Pancreas (tissue), 10 donors: ENCODE data around the gene RPS16. TPM values are rescaled to one million over a fixed set of nuclear protein-coding genes. Genes with fewer than 3 reads are reported as not detected.
"Not testable (repeated sequence)": the region's sequence is repeated elsewhere in the genome, so short reads cannot be mapped to it uniquely, and the experiment has no call there.

Source experiments
- ATAC-seq, 4 donors: fragments of 200-7000 bp; cut with Tn5 transposase; one replicate each; pipeline versions ENCODE4 v1.8.0 to v1.9.1; 2020; ENCODE audit warnings: mild to moderate bottlenecking in 4 of 4, moderate library complexity in 4 of 4
- DNase-seq, 6 donors: peaks; one replicate each; pipeline ENCODE4 v3.0.0-alpha.2; 2020
- FAIRE-seq: peaks from 2 replicates; lab custom pipeline; 2012; peaks lifted over from hg19 to GRCh38; lab: Jason Lieb, UNC
- H3K27ac ChIP-seq, 4 donors: fragments of 200-600 bp; sonication (generic); 1 replicate in 3 of 4; 2 replicates in 1 of 4; pipeline versions ENCODE4 v1.5.0 to v1.8.0; 2020
- H3K27me3 ChIP-seq, 4 donors: fragments of 200-600 bp; one replicate each; pipeline ENCODE4 v1.8.0; 2021
- H3K36me3 ChIP-seq, 3 donors: fragments of 200-600 bp; sonication (generic) in 1 of 3; one replicate each; pipeline versions ENCODE4 v1.5.0 to v1.8.0; 2020 to 2021
- H3K4me1 ChIP-seq, 3 donors: fragments of 200-600 bp; one replicate each; pipeline ENCODE4 v1.8.0; 2021
- H3K4me3 ChIP-seq, 4 donors: fragments of 200-600 bp; sonication (generic) in 2 of 4; one replicate each; pipeline versions ENCODE4 v1.5.0 to v1.8.0; 2020 to 2021
- H3K9me3 ChIP-seq, 4 donors: fragments of 200-600 bp; one replicate each; pipeline ENCODE4 v1.8.0; 2021
- WGBS, 2 donors: extraction: QIAGEN DNeasy Blood & Tissue Kit; methylation state at CpG; one replicate each; pipeline ENCODE4 v1.1.7; 2013; 5-methylcytosine and 5-hydroxymethylcytosine counted together
- intact Hi-C, 3 donors: fragments of 100-400 bp; cut with DNase I; formaldehyde crosslinking; loops; one replicate each; pipeline versions ENCODE4 v1.11.1 to v1.14.2; 2022
- polyA plus RNA-seq, 2 donors: library from polyadenylated mRNA; stranded (reverse); fragments of 200-250 nt; gene quantifications; one replicate each; pipeline ENCODE4 v1.2.3, GENCODE V29; 2013
- total RNA-seq, 6 donors: library from RNA; stranded (reverse); fragmentation: NEBNext Ultra II Directional in 4 of 6; extraction: Animal tissue kit (Norgen Biotek cat#: 25700) in 4 of 6; gene quantifications; one replicate each; pipeline versions ENCODE4 v1.2.1 to v1.2.4, GENCODE V29; 2021 to 2023
- TF ChIP-seq, protein P1 (sequence below), 4 donors: fragments of 200-600 bp; sonication (generic) in 3 of 4; IDR thresholded peaks; one replicate each; pipeline versions ENCODE4 v1.5.0 to v1.8.0; 2021; ENCODE audit warnings: antibody characterized with exemption in 4 of 4
- donor health status: healthy with polysubstance abuse.
- donor health status: DM: no; HTN: no; CAD: no; lungs with moderate emphysema.
- donor health status: DM: no; HTN: no; CAD: no.
- donor health status: control.
- donor health status: control.
- donor health status: Bipolar disorder and iron deficiency.
- donor health status: DM: yes; HTN: yes; CAD: no.
- donor health status: DM: no; HTN: no; CAD: no.
- donor health status: DM: no; HTN: no; CAD: no.
- donor health status: DM: yes; HTN: yes; CAD: no.

Gene RPS16
- total and polyA plus RNA-seq, 8 donors: 920 to 1,759 (median 1,249) TPM

DNA sequence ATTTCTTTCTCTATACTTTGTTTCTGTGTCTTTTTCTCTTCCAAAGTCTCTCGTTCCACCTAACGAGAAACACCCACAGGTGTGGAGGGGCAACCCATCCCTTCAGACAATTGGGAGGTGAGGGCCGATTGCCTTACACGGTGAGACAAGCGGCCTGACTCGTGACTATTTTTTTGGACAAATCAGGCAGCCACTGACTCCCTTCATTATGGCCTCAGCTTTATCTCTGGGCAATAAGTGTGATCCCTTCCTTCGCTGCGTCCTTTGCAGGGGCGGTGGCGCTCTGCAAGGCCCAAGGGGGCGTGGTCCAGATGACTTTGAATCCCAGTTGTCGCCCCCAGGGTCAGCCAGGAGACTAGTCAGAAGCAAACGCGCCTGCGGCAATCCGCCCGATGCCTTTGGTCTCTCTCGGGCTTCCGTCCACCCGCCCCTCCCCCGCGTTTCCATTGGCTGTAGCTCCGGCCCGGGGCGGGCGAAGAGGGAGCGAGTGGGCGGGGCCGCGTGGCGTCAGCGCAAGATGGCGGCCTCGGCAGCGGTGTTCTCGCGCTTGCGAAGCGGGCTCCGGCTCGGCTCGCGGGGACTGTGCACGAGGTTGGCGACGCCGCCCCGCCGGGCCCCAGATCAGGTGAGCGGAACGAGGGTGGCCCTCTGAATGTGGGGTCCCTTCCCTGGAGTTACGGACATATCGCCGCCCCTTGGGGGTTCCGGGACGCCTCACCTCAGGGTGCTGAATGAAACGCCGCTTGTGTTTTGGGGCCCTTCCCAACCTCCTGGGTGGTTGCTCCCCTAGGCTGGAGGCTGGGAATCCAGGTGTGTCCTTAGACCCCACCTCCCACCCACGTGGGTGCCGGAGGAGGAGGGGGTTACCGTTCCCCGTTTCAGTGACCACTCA, 44.8 kb upstream of the RPS16 start, which contains the start of gene TIMM50:
Gene TIMM50 (plus strand): TSS at position 502 of the 892 bp plus-strand sequence. CDS start 16 bp downstream, at position 518.
- WGBS, 2 donors: 1% methylated on average over 60 to 62 of the region's 62 CpGs
- peak within 1 kb of the TSS; percentile 31 to 73 (median 60) for H3K27ac ChIP-seq
- FAIRE-seq: no peak

DNA sequence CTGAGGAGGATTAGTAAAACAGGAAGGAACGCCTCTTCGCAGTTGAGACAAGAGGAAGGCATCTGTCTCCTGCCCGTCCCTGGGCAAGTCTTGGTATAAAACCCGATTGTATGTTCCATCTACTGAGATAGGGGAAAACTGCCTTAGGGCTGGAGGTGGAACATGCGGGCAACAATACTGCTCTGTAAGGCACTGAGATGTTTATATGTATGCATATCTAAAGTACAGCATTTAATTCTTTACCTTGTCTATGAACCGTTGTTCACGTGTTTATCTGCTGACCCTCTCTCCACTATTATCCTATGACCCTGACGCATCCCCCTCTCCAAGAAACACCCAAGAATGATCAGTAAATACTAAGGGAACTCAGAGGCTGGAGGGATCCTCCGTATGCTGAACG, 44.2 kb upstream of the RPS16 start:
- Histone ChIP-seq H3K27me3 (no peaks in the 10 kb centered on the region), H3K36me3 (peaks cover 0 to 9% (median under 1%) of the 10 kb centered on the region in 3 donors), H3K4me3 (peak overlapping the region in 2 of 4 donors; percentile 82 to 99), H3K9me3 (no peaks in the 10 kb centered on the region), H3K27ac (peak overlapping the region in 2 of 4 donors; percentile 31 to 73), H3K4me1 (peaks cover 0 to 8% (median 8%) of the 10 kb centered on the region in 3 donors)
- 47% methylated on average over 10 of the region's 10 CpGs for WGBS, 2 donors
- TF ChIP-seq, protein P1, sequence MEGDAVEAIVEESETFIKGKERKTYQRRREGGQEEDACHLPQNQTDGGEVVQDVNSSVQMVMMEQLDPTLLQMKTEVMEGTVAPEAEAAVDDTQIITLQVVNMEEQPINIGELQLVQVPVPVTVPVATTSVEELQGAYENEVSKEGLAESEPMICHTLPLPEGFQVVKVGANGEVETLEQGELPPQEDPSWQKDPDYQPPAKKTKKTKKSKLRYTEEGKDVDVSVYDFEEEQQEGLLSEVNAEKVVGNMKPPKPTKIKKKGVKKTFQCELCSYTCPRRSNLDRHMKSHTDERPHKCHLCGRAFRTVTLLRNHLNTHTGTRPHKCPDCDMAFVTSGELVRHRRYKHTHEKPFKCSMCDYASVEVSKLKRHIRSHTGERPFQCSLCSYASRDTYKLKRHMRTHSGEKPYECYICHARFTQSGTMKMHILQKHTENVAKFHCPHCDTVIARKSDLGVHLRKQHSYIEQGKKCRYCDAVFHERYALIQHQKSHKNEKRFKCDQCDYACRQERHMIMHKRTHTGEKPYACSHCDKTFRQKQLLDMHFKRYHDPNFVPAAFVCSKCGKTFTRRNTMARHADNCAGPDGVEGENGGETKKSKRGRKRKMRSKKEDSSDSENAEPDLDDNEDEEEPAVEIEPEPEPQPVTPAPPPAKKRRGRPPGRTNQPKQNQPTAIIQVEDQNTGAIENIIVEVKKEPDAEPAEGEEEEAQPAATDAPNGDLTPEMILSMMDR (IDR thresholded peaks at IDR 0.05): no peak
- intact Hi-C loops: no loop called here
- DNase-seq (no peak), FAIRE-seq (no peak), ATAC-seq (no peak)

More for the DNA sequence above, 44.8 kb upstream of the RPS16 start, which contains the start of gene TIMM50:
- TF ChIP-seq, protein P1 (IDR thresholded peaks at IDR 0.05): no peak
- Histone ChIP-seq H3K36me3 (peaks cover 0 to 7% (median 0%) of the 10 kb centered on the region in 3 donors), H3K27me3 (no peaks in the 10 kb centered on the region), H3K4me3 (peak within 1 kb of the TSS; percentile 82 to 99 (median 92)), H3K4me1 (peaks cover 0 to 8% (median 8%) of the 10 kb centered on the region in 3 donors), H3K9me3 (no peaks in the 10 kb centered on the region)
- intact Hi-C loops: no loop called here
- DNase-seq: peak; percentile 95 to 99 (median 98)
- peak; percentile 99 to 100 (median 100) for ATAC-seq

DNA sequence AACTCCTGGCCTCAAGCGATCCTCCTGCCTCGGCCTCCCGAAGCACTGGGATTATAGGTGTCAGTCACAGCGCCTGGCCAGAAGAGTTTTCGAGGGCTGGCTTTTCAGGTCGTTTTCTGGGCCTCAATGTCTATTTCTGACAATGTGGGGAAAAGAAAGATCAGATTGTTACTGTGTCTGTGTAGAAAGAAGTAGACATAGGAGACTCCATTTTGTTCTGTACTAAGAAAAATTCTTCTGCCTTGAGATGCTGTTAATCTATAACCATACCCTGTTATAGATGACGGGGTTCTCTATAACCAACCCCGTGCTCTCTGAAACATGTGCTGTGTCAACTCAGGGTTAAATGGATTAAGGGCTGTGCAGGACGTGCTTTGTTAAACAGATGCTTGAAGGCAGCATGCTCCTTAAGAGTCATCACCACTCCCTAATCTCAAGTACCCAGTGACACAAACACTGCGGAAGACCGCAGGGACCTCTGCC, 43.6 kb upstream of the RPS16 start:
- ATAC-seq, intact Hi-C loops, H3K27me3 ChIP-seq, H3K4me1 ChIP-seq, DNase-seq, H3K9me3 ChIP-seq, H3K27ac ChIP-seq, FAIRE-seq, H3K4me3 ChIP-seq: not testable (repeated sequence)
- H3K36me3 ChIP-seq: peaks cover 0 to 14% (median 6%) of the 10 kb centered on the region in 3 donors
- 71 to 75% methylated on average over 11 of the region's 11 CpGs for WGBS, 2 donors

DNA sequence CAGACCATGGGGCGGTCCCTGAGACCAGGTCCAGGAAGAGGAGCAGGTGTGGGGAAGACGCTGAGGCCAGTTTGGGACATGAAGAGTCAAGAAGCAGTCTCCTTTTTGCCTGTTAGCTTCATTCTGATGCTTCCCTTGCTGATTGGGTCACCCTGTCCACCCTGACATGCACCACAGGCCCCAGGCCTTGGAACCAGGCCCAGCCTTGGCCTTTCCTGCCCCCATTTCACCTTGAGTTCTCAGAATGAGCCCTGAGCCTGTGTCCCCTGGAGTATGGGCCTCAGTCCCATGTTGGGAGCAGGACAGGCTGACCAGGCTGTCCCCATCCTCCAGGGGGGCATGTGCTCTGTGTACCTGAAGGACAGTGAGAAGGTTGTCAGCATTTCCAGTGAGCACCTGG, 40.0 kb upstream of the RPS16 start:
- Histone ChIP-seq H3K4me1 (no peaks in the 10 kb centered on the region), H3K36me3 (peaks cover 4 to 47% (median 40%) of the 10 kb centered on the region in 3 donors), H3K27ac (no peak overlapping the region), H3K27me3 (no peaks in the 10 kb centered on the region), H3K9me3 (no peaks in the 10 kb centered on the region), H3K4me3 (no peak overlapping the region)
- WGBS, 2 donors: 95 to 100% methylated on average over 2 of the region's 2 CpGs
- FAIRE-seq: no peak
- intact Hi-C loops: no loop called here
- no peak for DNase-seq
- no peak for ATAC-seq
- TF ChIP-seq, protein P1 (IDR thresholded peaks at IDR 0.05): no peak

DNA sequence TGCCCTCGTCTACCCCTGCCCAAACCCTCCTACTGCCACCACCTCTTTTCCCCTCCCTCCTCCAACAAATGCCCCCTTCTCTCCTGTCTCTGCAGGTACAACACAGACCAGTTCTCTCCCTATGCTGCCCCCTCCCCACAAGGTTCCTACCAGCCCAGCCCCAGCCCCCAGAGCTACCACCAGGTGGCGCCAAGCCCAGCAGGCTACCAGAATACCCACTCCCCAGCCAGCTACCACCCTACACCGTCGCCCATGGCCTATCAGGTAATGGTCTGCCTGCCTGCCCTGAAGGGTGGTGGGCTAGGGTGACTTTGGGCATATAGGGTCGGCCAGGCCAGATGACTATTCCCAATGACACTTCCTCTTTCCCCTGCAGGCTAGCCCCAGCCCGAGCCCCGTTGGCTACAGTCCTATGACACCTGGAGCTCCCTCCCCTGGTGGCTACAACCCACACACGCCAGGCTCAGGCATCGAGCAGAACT, 38.4 kb upstream of the RPS16 start:
- TF ChIP-seq, protein P1 (IDR thresholded peaks at IDR 0.05): peak; percentile 30 to 67 (median 50)
- Histone ChIP-seq H3K27me3 (no peaks in the 10 kb centered on the region), H3K9me3 (no peaks in the 10 kb centered on the region), H3K4me3 (no peak overlapping the region), H3K27ac (no peak overlapping the region), H3K36me3 (peaks cover 4 to 63% (median 55%) of the 10 kb centered on the region in 3 donors), H3K4me1 (no peaks in the 10 kb centered on the region)
- WGBS, 2 donors: 53 to 55% methylated on average over 9 of the region's 9 CpGs
- peak; percentile 59 to 81 (median 73) for ATAC-seq
- no peak for FAIRE-seq
- peak; percentile 30 to 84 (median 64) for DNase-seq
- intact Hi-C loops: no loop called here
